Neural progenitor cell (in vitro differentiated cells): ENCODE data around the gene KCNH1.

Experiments used
- CTCF ChIP-seq: fragments of 200-600 bp; sonication (generic); IDR thresholded peaks from 2 replicates; pipeline ENCODE4 v1.5.1; 2017; ENCODE audit warnings: antibody characterized with exemption, mild to moderate bottlenecking
- EZH2phosphoT487 ChIP-seq: fragments of 200-600 bp; sonication (generic); IDR thresholded peaks from 2 replicates; pipeline ENCODE4 v1.6.1; 2017; ENCODE audit warnings: antibody characterized with exemption

GRCh38 chr1:210989905-210990304, 144.0 kb downstream of the KCNH1 start:
- no peak for TF ChIP-seq EZH2phosphoT487
- no peak for TF ChIP-seq CTCF
